Iris pigment epithelial cell (primary cell): ENCODE results near the gene CFLAR.
"Not testable (repeated sequence)": the region's sequence is repeated elsewhere in the genome, so short reads cannot be mapped to it uniquely, and the experiment has no call there.

Experiments
- DNase-seq: peaks from one replicate; pipeline ENCODE4 v3.0.0-alpha.2; 2011; ENCODE audit warnings: low read depth

CFLAR gene

DNA sequence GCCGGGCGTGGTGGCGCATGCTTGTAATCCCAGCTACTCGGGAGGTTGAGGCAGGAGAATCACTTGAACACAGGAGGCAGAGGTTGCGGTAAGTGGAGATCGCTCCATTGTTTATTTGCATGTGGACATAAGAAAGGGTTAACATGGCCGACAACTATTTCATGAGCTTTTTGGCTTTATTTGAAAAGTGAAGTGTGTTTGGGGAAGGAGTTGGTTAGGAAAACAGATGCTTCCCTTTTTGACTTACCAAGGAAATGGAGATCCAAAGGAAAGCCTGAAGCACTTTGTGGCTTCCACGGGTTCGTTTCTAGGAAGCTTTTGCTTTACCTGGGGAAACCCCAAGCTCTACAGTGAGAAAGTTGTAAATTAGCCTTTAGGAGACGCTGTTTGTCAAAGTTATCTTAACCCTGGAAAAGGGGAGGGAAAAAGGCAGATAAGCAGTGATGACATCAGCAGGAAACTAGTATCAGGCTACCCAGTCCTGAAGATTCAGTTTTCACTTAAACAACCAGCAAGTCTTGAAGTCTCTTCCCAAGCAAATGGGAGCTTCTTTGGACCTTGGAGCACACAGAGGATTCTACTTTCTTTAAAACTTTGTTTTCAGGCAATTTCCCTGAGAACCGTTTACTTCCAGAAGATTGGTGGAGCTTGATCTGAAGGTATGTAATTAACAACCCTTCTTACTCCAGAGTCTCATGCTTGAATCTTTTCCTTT lies 66.8 kb downstream of the CFLAR start, which contains the start of gene CASP10:
TSS of gene CASP10 (plus strand) at position 492 of the 715 bp plus-strand sequence. CDS start 2,637 bp downstream, outside the sequence.
- DNase-seq = peak; percentile 85

DNA sequence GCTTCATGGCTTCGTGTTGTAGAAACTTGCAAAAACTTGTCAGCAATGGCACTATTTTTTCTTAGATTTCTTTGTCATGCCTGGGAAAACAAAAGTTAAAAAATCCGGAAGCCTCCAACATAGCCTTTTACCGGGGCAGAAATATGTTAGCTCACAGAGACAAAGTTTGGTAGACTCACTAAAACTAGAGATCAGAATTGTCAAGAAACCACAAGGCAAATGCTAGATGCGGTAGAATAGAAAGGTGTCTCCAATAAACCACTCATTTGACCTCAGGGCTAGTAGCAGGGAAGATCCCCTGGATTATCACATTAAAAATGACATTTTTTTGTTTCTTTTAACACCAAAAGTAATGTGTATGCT lies 67.4 kb downstream of the CFLAR start:
- no peak for DNase-seq

DNA sequence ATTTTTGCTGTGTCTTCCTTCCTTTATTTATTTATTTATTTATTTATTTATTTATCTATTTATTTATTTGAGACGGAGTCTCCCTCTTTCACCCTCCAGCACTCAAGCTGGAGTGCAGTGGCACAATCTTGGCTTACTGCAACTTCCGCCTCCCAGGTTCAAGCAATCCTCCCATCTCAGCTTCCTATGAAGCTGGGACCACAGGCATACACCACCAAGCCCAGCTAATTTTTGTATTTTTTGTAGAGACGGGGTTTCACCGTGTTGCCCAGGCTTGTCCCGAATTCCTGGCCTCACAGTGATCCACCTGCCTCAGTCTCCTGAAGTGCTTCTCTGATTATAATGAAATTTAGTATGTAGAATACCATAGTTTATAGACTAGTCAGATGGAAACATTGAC lies 67.9 kb downstream of the CFLAR start:
- DNase-seq = not testable (repeated sequence)

DNA sequence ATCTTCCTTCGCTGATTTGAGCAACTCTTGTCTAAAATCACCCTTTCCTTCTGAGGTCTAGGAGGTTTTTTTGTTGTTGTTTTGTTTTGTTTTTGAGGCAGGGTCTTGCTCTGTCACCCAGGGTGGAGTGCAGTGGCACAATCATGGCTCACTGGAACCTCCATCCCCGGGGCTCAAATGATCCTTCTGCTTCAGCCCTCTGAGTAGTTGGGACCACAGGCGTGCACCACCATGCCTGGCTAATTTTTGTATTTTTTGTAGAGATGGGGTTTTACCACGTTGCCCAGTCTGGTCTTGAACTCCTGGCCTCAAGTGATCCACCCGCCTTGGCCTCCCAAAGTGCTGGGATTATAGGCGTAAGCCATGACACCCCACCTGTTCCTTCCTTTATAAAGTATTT lies 68.3 kb downstream of the CFLAR start:
- not testable (repeated sequence) for DNase-seq

DNA sequence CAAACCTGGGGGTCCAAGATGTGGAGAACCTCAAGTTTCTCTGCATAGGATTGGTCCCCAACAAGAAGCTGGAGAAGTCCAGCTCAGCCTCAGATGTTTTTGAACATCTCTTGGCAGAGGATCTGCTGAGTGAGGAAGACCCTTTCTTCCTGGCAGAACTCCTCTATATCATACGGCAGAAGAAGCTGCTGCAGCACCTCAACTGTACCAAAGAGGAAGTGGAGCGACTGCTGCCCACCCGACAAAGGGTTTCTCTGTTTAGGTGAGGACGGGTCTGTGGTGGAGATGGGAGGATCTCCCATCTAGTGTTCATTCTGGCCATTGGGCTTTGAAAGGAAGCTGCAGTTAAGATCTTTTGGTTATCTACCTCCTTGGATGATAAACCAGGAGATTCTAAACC lies 69.9 kb downstream of the CFLAR start:
- DNase-seq = no peak

DNA sequence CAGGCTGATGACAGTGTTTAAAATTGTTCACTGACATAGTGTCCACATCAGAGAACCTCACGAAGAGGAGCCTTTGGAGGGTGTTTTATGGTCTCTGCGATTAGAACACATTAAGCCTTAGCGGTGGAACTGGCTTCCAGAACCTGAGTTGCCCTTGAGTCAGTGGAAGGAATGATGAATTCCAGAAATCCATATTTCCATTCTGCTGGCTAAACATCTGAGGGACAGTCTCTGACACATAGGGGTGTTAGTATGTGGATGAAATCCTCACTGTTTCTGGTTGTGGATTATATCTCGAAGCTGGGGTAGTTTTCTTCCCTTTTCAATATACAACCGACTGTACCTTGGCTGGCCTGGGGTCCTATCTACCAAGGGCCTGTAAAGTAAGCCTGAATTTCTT lies 71.0 kb downstream of the CFLAR start:
- DNase-seq = no peak

DNA sequence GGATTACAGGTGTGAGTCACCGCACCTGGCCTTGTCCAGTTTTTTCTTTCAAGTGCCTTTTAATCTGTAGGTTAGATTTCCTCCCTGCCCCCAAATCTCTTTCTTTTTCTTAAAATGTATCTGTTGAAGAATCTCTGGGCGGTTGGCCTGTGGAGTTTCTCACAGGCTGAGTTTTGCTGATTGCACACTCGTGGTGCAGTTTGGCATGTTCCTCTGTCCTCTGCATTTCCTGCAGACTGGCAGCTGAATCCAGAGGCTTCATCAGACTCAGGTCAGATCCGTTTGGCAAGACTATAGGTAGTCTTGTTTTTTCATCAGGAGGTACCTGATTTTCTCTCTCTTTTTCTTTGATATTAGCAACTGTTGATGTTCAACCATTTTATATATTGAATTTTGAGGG lies 72.5 kb downstream of the CFLAR start:
- no peak for DNase-seq

DNA sequence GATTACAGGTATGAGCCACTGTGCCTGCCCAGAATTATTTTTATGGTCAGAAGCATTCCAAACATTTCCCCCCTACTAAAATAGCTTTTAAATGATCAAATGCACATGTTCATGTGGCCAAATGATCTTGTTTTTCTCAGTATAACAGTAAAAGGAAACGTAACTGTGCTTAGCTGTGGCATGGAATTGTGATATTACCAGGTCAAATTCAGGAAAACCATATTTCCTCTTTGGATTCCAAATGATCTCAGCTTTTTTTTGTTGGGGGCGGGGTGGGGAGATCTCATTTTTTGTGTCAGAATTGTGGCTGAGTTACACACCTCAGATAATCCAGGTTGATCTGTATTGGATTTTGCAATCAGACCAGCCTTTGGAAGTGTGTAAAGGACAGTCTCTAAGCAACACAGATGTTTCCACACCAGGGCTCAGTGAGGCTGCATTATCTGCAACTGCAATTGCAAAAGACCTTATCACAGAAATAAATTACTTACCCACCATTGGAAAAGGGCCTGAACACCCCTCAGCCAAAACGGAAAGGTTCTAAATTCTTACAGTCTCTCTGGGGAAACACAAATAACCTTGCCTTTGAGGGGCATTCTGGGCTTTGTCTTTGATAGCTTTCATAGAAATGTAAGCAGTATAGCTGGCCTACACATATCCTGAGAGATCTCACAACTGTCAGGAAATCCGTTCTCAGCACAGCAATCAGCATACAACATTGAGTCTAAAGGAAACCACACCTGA lies 75.3 kb downstream of the CFLAR start:
- peak; percentile 74 for DNase-seq

DNA sequence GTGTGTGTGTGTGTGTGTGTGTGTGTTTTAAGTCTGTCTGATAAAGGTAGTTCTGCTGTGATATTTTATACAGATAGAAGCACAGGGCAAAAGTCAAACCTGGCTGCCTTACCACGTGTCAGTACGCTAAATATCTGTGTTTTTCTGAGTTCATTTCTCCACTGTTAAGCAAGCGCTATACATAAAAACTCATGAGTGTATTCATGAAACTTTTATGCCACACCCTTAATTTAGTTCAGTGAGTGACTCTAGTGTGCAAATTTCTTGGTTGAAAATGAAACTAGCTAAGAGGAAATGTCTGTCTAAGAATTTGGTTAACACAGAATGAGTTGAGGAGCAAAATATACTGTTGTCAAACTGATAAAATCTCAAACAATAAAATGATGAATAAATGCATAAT lies 78.1 kb downstream of the CFLAR start:
- DNase-seq = no peak

DNA sequence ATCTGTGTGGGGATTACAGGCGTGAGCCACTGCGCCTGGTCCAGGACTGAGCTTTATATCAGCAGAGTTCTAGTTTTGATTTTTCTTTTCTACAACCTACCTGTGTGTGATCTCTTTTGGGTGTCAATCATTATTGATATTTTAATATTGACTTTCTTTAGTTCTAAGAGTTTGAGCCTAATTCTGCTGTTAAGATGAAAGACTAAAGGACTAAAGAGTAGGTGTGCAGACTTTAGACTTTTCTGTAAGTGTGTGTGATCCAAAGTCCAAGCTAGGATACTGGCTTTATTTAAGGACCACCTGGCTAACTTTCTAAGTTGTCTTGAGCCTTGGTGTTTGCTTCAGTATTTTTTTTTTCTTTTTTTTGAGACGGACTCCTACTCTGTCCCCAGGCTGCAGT lies 79.4 kb downstream of the CFLAR start:
- DNase-seq = no peak

DNA sequence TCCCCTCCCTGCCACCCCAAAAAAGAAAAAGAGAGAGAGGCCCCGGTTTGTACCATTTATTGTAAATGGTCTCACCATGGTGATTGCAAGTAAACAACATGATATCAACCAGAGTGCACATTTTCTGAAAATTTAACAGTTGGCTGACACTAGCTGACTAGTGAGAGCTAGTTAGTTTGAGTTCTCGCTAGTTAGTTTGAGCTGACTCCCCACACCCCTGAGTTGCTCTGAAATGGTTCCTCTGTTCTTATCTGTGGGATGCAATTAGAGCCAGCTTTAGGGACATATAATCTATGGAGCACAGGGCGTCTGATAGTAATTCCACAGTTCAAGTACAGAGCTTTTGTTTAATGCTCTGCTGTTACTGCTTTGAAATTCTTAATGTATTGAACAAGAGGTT lies 80.0 kb downstream of the CFLAR start:
- DNase-seq = no peak

DNA sequence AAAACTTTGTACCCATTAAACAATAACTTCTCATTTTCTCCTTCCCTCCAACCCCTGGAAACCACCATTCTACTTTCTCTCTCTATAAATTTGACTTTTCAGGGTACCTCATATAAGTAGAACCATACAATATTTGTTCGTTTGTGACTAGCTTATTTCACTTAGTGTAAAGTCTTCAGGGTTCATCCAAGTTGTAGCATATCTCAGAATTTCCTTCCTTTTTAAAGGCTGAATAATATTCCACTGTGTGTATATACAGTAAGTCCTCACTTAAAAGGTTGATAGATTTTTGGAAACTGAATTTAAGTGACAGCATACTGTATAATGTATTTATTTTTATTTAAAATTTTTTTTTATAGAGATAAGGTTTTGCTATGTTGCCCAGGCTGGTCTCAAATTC lies 80.8 kb downstream of the CFLAR start:
- no peak for DNase-seq

DNA sequence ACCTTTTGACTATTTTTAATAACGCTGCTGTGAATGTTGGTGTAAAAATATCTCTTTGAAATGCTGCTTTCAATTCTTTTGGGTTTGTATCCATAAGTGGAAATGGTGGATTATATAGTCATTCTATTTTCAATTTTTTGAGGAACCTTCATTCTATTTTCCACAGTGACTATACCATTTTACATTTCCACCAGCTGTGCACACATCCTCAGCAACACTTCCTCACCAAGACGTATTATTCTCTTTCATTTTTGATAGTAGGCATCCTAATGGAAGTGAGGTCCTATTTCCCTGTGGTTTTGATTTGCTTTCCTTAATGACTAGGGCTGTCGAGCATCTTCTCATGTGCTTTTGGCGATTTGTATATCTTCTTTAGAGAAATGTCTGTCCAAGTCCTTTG lies 81.8 kb downstream of the CFLAR start:
- DNase-seq = no peak

DNA sequence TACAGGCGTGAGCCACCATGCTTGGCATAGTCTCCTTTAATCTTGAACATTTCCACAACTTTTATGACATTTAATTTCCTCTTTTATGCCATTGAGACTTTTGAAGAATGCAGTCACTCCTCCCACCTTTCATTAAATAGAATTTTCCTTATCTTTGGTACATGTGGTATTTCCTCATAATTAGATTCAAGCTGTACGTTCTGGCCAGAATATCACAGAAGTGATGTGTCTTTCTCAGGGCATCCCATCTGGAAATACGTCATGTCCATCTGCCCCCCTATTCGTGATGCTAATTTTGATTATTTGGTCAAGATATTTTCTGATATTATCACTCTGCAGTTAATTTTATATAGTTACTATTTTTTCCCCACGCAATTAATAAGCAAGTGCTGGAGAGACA lies 83.9 kb downstream of the CFLAR start:
- no peak for DNase-seq

DNA sequence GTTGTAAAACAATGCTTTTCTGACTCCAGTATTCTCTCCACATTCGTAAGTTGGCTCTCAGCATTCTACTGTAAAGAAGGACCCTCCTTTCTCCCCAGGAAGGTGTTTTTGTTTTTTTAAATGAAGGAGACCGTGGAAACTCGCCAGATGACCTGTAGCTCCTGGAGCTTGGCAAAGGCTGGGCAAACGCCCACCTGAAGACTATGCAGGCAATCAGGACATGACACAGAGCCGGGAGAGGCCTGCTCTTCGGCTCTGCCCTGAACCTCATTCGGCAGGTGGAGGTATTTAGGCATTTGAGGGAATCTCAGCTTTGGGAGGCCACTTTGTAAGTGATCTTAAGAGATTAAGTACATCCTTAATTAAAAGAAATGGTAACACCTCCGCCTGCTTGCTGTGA lies 84.4 kb downstream of the CFLAR start:
- no peak for DNase-seq

DNA sequence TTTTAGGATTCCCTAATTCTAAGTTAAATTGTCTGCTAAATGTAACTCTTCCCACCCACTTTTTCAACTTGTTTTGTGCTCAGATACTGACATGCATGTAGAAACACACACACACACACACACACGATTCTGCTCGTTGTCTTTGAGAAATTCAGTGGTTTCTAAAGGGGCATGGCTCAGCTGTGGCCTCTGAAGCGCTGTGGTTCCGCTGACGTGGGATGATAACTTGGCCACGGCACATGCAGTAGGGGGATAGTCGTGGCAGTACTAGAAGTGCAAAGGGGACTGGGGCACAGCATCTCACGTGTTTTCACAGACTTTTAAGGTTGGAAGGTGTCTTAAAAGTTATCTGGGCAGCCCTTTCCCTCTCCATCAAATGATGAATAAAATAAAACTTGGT lies 85.4 kb downstream of the CFLAR start:
- DNase-seq = no peak

DNA sequence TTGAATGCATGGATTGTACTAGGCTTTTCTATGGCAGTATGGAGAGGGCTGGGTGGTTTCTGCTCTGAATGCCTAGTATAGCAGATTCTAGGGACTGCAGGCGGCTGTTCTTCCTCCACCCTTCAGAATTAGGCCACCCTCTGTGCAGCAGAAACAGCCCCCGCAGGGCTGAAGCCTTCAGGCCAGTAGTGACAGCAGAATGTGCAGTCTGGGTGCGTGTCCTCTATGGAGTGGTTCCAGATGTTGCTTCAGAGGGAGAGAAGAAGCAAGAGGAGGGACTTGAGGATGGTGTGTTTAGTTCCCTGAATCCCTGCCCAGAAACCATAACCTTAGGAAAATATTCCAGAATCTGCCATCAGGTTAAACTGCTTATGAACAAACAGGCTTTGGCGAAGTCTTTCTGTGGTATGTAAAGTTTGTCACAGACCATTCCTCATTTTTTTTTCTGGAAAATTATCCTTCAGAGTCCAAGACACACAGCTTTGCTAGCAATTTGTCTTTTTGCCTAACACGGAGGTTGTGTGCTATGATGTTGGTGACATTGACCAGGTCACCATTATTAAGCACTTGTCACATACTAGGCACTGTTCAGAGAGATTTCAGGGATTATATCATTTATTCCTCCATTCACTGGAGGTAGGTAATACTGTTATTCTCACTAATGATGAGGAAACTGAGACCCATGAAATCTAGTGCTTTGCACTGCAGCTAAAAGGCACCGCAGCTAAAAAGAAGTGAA lies 88.1 kb downstream of the CFLAR start:
- DNase-seq = peak; percentile 39

DNA sequence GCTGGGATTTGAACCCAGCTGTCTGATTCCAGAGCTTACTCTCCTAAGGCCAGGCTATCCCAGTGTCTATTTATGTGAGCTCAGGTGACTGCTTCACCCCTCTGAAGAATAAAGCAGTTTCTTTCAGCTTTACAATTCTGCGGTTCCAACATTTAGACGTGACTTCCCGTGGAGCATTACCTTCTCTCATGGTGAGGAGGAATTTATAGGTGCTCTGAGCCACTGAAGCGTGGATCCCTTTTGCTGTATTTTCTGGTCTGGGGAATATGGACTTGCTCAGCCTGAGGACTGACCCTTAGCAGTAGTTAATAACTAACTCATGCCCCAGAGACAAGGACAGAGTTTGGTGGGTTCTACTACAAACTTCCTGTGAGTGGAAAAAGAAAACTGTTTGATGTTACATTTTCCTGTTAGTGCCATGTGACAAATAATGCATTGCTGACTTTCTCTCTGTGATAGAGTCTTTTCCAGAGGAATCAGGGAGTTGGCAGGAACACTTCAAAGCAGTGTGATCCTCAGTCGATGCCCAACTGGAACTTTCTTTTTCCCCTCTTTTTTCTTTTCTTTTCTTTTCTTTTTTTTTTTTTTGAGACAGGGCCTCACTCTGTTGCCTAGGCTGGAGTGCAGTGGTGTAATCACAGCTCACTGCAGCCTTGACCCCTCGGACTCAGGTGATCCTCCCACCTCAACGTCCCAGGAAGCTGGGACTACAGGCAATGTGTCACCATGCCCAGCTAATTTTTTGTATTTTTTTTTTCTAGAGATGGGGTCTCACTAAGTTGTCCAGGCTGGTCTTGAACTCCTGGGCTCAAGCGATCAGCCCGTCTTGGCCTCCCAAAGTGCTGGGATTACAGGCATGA lies 88.9 kb downstream of the CFLAR start:
- DNase-seq = no peak

DNA sequence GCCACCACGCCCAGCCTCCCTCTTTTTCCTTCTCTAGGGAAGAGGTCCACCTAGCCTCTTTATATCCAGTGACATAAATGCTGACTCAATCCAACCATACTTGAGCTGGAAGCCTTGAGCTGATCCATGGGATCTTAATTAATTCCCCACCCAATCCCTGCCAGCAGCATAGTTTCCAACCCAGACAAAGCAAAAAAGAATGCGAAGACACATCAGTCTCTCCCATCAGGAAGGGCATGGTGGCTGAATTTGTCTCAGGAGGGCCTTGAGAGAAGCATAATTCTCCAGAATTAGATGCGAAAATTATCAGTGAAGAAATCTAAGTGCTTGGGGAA lies 89.5 kb downstream of the CFLAR start:
- DNase-seq = no peak

DNA sequence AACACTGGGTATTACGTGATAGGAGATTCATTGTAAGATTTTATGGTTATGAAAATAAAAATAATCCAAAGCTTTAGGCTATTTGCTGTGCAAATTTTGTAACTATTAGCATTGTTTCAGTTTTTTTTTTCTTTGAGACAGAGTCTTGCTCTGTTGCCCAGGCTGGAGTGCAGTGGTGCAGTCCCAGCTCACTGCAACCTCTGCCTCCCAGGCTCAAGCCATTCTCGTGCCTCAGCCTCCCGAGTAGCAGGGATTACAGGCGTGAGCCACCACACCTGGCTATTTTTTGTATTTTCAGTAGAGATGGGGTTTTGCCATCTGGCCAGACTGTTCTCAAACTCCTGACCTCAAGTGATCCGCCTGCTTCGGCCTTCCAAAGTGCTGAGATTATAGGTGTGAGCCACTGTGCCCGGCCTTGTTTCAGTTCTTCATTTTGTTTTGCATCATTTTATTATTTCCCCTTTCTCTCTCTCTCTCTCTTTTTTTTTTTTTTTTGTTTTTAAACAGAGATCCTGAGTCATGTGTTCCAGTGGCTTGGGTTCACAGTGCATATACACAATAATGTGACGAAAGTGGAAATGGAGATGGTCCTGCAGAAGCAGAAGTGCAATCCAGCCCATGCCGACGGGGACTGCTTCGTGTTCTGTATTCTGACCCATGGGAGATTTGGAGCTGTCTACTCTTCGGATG lies 92.7 kb downstream of the CFLAR start:
- no peak for DNase-seq

DNA sequence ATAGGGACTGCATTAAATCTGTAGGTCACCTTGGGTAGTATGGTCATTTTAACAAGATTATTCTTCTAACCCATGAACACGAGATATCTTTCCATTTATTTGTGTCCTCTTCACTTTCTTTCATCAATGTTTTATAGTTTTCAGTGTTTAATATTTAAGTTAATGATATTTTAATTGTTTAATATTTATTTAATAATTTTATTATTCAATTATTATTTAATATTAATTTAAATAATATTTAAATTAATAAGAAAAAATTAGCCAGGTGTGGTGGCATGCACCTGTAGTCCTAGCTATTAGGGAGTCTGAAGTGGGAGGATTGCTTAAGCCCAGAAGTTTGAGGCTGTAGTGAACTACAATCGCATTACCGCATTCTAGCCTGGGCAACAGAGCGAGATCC lies 100.0 kb downstream of the CFLAR start:
- DNase-seq = no peak

DNA sequence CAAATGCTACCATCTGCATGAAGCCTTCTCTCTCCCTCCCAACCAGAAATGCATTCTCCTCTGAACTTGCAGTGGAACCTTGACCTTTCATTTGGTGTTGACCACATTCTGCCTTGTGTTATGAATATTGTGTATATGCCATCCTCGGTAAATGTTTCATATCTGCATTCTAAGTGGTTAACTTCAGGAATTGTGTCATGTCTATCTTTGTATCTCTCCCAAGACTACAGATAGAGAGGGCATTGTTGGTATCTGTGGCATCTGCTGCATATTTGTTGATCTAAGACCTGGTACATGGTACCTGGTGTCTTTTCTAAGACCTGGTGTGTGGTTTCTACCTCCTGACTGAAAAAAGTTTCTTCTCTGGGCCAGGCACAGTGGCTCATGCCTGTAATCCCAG lies 101.0 kb downstream of the CFLAR start:
- no peak for DNase-seq
